Endothelial cell (in vitro differentiated cells): ENCODE measurements around the gene NOC2L. TPM values are rescaled to one million over a fixed set of nuclear protein-coding genes. Genes with fewer than 3 reads are reported as not detected.

Experiments used
- DNase-seq: peaks from one replicate; pipeline ENCODE4 v3.0.0; 2021; ENCODE audit warnings: low spot score
- H3K27ac Mint-ChIP-seq: one replicate; pipeline ENCODE4 v1.8.0; 2021; ENCODE audit warnings: mixed read lengths, inconsistent platforms; ENCODE audit not compliant: unreplicated experiment
- H3K27me3 Mint-ChIP-seq: one replicate; pipeline ENCODE4 v1.8.0; 2021; ENCODE audit warnings: mild to moderate bottlenecking, moderate library complexity, mixed read lengths, inconsistent platforms; ENCODE audit not compliant: unreplicated experiment
- H3K36me3 Mint-ChIP-seq: one replicate; pipeline ENCODE4 v1.8.0; 2021; ENCODE audit warnings: mild to moderate bottlenecking, low read depth, mixed read lengths, inconsistent platforms; ENCODE audit not compliant: unreplicated experiment
- H3K4me1 Mint-ChIP-seq: one replicate; pipeline ENCODE4 v1.8.0; 2021; ENCODE audit warnings: mild to moderate bottlenecking, mixed read lengths, inconsistent platforms; ENCODE audit not compliant: unreplicated experiment
- H3K4me3 Mint-ChIP-seq: one replicate; pipeline ENCODE4 v1.8.0; 2021; ENCODE audit warnings: mild to moderate bottlenecking, mixed read lengths, inconsistent platforms; ENCODE audit not compliant: unreplicated experiment
- H3K9me3 Mint-ChIP-seq: one replicate; pipeline ENCODE4 v1.8.0; 2021; ENCODE audit warnings: mixed read lengths, inconsistent platforms; ENCODE audit not compliant: unreplicated experiment
- CTCF ChIP-seq: fragments of 200-600 bp; sonication (generic); IDR thresholded peaks from one replicate; pipeline ENCODE4 v1.5.0; 2021; ENCODE audit warnings: antibody characterized with exemption; ENCODE audit not compliant: unreplicated experiment
- total RNA-seq: library from RNA; stranded (reverse); fragmentation: NEBNext Ultra II Directional; extraction: Animal tissue kit (Norgen Biotek cat#: 25700); gene quantifications from one replicate; pipeline ENCODE4 v1.2.1, GENCODE V29; 2021; ENCODE audit not compliant: unreplicated experiment

NOC2L gene
- total RNA-seq, 1 donor from 2014 or later, result 56.5 TPM

- H3K27ac Mint-ChIP-seq, result no peak overlapping the region
- DNase-seq, result peak; percentile 88
These were observed 54.6 kb downstream of the NOC2L start for GRCh38 chr1:904310-904950.

GRCh38 chr1:903721-904271 lies 55.3 kb downstream of the NOC2L start:
- Mint-ChIP-seq H3K27me3 (peaks cover 19% of the 10 kb centered on the region), H3K27ac (no peak overlapping the region), H3K9me3 (no peaks in the 10 kb centered on the region), H3K4me1 (no peaks in the 10 kb centered on the region), H3K4me3 (no peak overlapping the region), H3K36me3 (no peaks in the 10 kb centered on the region)
- no peak for DNase-seq
- TF ChIP-seq CTCF, result no peak

More at GRCh38 chr1:904310-904950, 54.6 kb downstream of the NOC2L start:
- no peaks in the 10 kb centered on the region for H3K36me3 Mint-ChIP-seq
- peaks cover 19% of the 10 kb centered on the region for H3K27me3 Mint-ChIP-seq
- no peak overlapping the region for H3K4me3 Mint-ChIP-seq
- peak; percentile 97 for TF ChIP-seq CTCF
- no peaks in the 10 kb centered on the region for H3K4me1 Mint-ChIP-seq
- H3K9me3 Mint-ChIP-seq, result no peaks in the 10 kb centered on the region

GRCh38 chr1:903305-903704 lies 55.8 kb downstream of the NOC2L start:
- Mint-ChIP-seq H3K27ac (no peak overlapping the region), H3K4me1 (no peaks in the 10 kb centered on the region), H3K27me3 (peaks cover 20% of the 10 kb centered on the region), H3K4me3 (no peak overlapping the region), H3K9me3 (no peaks in the 10 kb centered on the region), H3K36me3 (no peaks in the 10 kb centered on the region)
- DNase-seq, result no peak
- TF ChIP-seq CTCF, result no peak

- DNase-seq, result no peak
- no peaks in the 10 kb centered on the region for H3K4me1 Mint-ChIP-seq
- no peaks in the 10 kb centered on the region for H3K9me3 Mint-ChIP-seq
- H3K27ac Mint-ChIP-seq, result no peak overlapping the region
- no peaks in the 10 kb centered on the region for H3K36me3 Mint-ChIP-seq
- peaks cover 20% of the 10 kb centered on the region for H3K27me3 Mint-ChIP-seq
- no peak overlapping the region for H3K4me3 Mint-ChIP-seq
- no peak for TF ChIP-seq CTCF
These were observed 56.3 kb downstream of the NOC2L start for GRCh38 chr1:902802-903201.

GRCh38 chr1:901108-901859 lies 57.8 kb downstream of the NOC2L start:
- Mint-ChIP-seq H3K4me3 (no peak overlapping the region), H3K4me1 (no peaks in the 10 kb centered on the region), H3K27me3 (peaks cover 18% of the 10 kb centered on the region), H3K36me3 (no peaks in the 10 kb centered on the region), H3K9me3 (no peaks in the 10 kb centered on the region), H3K27ac (no peak overlapping the region)
- no peak for TF ChIP-seq CTCF
- DNase-seq, result no peak
